Ammon's horn (tissue), 1 donor: ENCODE data around the gene FLII.
"Not testable (repeated sequence)": the region's sequence is repeated elsewhere in the genome, so short reads cannot be mapped to it uniquely, and the experiment has no call there.

Experiments used
- DNase-seq: peaks from one replicate; pipeline ENCODE4 v3.0.0-alpha.2; 2016; ENCODE audit warnings: low spot score

FLII gene

GRCh38 chr17:18217412-18218015 lies 41.0 kb downstream of the FLII start:
- peak; percentile 85 for DNase-seq

- DNase-seq: not testable (repeated sequence)
Measured at GRCh38 chr17:18216906-18217305, 41.6 kb downstream of the FLII start.

- no peak for DNase-seq
Measured at GRCh38 chr17:18213666-18214270, 44.8 kb downstream of the FLII start.

- DNase-seq: no peak
Measured at GRCh38 chr17:18208092-18208491, 50.4 kb downstream of the FLII start.

- DNase-seq: no peak
Measured at GRCh38 chr17:18206962-18207361, 51.6 kb downstream of the FLII start.

GRCh38 chr17:18205861-18206260 lies 52.7 kb downstream of the FLII start:
- no peak for DNase-seq

GRCh38 chr17:18203308-18203707 lies 55.2 kb downstream of the FLII start:
- no peak for DNase-seq

- no peak for DNase-seq
Measured at GRCh38 chr17:18201108-18201507, 57.4 kb downstream of the FLII start.

GRCh38 chr17:18198530-18198929 lies 60.0 kb downstream of the FLII start:
- DNase-seq: no peak

GRCh38 chr17:18197535-18198194 lies 60.9 kb downstream of the FLII start:
- DNase-seq: no peak

GRCh38 chr17:18195246-18195645 lies 63.3 kb downstream of the FLII start:
- no peak for DNase-seq
